MCF 10A (cell line): ENCODE measurements around the gene CSK. TPM values are rescaled to one million over a fixed set of nuclear protein-coding genes. Genes with fewer than 3 reads are reported as not detected.

ENCODE experiments used
- BruUV-seq: library from RNA; stranded (reverse); fragments of 400-500 nt; replicated peaks from 2 replicates; lab custom pipeline; 2021; lab: Mats Ljungman, UMichigan
- CTCF ChIA-PET: fragments of 300-600 bp; sonication (Branson Sonifier 250); formaldehyde crosslinking; extraction: SDS; loops from one replicate; lab custom pipeline; 2021; ENCODE audit warnings: antibody characterized with exemption, inconsistent platforms; lab: Yijun Ruan, JAX
- POLR2A ChIA-PET: fragments of 300-600, 350-650 bp; sonication (Branson Sonifier 250); formaldehyde crosslinking; extraction: SDS; loops from one replicate; lab custom pipeline; 2020; ENCODE audit warnings: antibody characterized with exemption, inconsistent platforms; lab: Yijun Ruan, JAX
- DNase-seq: peaks from one replicate; pipeline ENCODE4 v3.0.0-alpha.2; 2018; ENCODE audit not compliant: unreplicated experiment
- H3K27ac Mint-ChIP-seq: one replicate; pipeline ENCODE4 v1.8.0; 2022; ENCODE audit warnings: mild to moderate bottlenecking, low read depth, mixed read lengths; ENCODE audit not compliant: unreplicated experiment
- H3K27me3 Mint-ChIP-seq: one replicate; pipeline ENCODE4 v1.8.0; 2022; ENCODE audit warnings: mixed read lengths; ENCODE audit not compliant: insufficient read depth, unreplicated experiment
- H3K36me3 Mint-ChIP-seq: one replicate; pipeline ENCODE4 v1.8.0; 2022; ENCODE audit warnings: mild to moderate bottlenecking, moderate library complexity, mixed read lengths; ENCODE audit not compliant: insufficient read depth, unreplicated experiment
- H3K4me1 Mint-ChIP-seq: one replicate; pipeline ENCODE4 v1.8.0; 2022; ENCODE audit warnings: mixed read lengths; ENCODE audit not compliant: insufficient read depth, unreplicated experiment
- H3K4me3 Mint-ChIP-seq: one replicate; pipeline ENCODE4 v1.8.0; 2022; ENCODE audit warnings: mild to moderate bottlenecking, moderate library complexity, mixed read lengths; ENCODE audit not compliant: unreplicated experiment
- H3K9me3 Mint-ChIP-seq: one replicate; pipeline ENCODE4 v1.8.0; 2022; ENCODE audit warnings: mixed read lengths; ENCODE audit not compliant: unreplicated experiment
- CTCF ChIP-seq: fragments of 200-600 bp; IDR thresholded peaks from one replicate; pipeline ENCODE4 v1.8.0; 2022; ENCODE audit warnings: antibody characterized with exemption, mild to moderate bottlenecking; ENCODE audit not compliant: unreplicated experiment
- intact Hi-C: fragments of 100-400 bp; cut with micrococcal nuclease; formaldehyde crosslinking; loops from 2 replicates; pipeline ENCODE4 v1.14.1; 2022
- total RNA-seq: library from RNA; stranded (reverse); gene quantifications from 2 replicates; pipeline ENCODE4 v1.2.3, GENCODE V29; 2022

The CSK gene
- total RNA-seq, 1 experiment from 2014 or later, result 65.3 TPM

GRCh38 chr15:74794970-74795349 lies 13.1 kb downstream of the CSK start:
- no TSS peak for BruUV-seq
- Mint-ChIP-seq H3K9me3 (no peaks in the 10 kb centered on the region), H3K36me3 (peaks cover 17% of the 10 kb centered on the region), H3K4me1 (peaks cover 33% of the 10 kb centered on the region), H3K27ac (peak overlapping the region; percentile 23), H3K27me3 (no peaks in the 10 kb centered on the region), H3K4me3 (no peak overlapping the region)
- ChIA-PET CTCF (interaction anchor here (0.6 to 3.8 kb wide), 5 partner anchors 11 to 249 kb away, joined by 3 to 20 read pairs (median 6); no protein-coding TSS in a partner anchor), POLR2A (interaction anchor here (1.1 to 1.4 kb wide), 2 partner anchors 8 to 12 kb away, joined by 3 to 4 read pairs; no protein-coding TSS in a partner anchor)
- DNase-seq, result no peak
- intact Hi-C loops, result no loop called here
- TF ChIP-seq CTCF, result no peak

GRCh38 chr15:74795966-74796625 lies 14.2 kb downstream of the CSK start:
- POLR2A ChIA-PET, result interaction anchor here (0.6 to 2.4 kb wide), 4 partner anchors 9 to 152 kb away, joined by 3 to 10 read pairs (median 4); no protein-coding TSS in a partner anchor
- H3K9me3 Mint-ChIP-seq, result no peaks in the 10 kb centered on the region
- BruUV-seq, result no TSS peak
- H3K36me3 Mint-ChIP-seq, result peaks cover 21% of the 10 kb centered on the region
- peak; percentile 56 for DNase-seq
- H3K27ac Mint-ChIP-seq, result peak overlapping the region; percentile 7
- H3K4me3 Mint-ChIP-seq, result no peak overlapping the region
- H3K27me3 Mint-ChIP-seq, result no peaks in the 10 kb centered on the region
- CTCF ChIA-PET, result interaction anchor here (0.5 to 2.2 kb wide), 7 partner anchors 8 to 538 kb away, joined by 3 to 10 read pairs (median 7); no protein-coding TSS in a partner anchor
- H3K4me1 Mint-ChIP-seq, result peaks cover 30% of the 10 kb centered on the region
- no peak for TF ChIP-seq CTCF
- intact Hi-C loops, result no loop called here

GRCh38 chr15:74798388-74799254 lies 16.7 kb downstream of the CSK start:
- TF ChIP-seq CTCF, result no peak
- CTCF ChIA-PET, result interaction anchor here (0.6 to 2.7 kb wide), 15 partner anchors 7 to 173 kb away, joined by 3 to 57 read pairs (median 6); partner anchors contain the start of gene CSK
- Mint-ChIP-seq H3K27ac (no peak overlapping the region), H3K9me3 (no peaks in the 10 kb centered on the region), H3K36me3 (peaks cover 36% of the 10 kb centered on the region), H3K4me1 (peaks cover 18% of the 10 kb centered on the region), H3K27me3 (no peaks in the 10 kb centered on the region), H3K4me3 (no peak overlapping the region)
- POLR2A ChIA-PET, result interaction anchor here (0.7 to 2.4 kb wide), 6 partner anchors 15 to 108 kb away, joined by 3 to 33 read pairs (median 8); partner anchors contain the start of genes CSK and FAM219B
- no peak for DNase-seq
- BruUV-seq, result no TSS peak
- intact Hi-C loops, result no loop called here
